Measurements from ENCODE around the gene RBMS1.

RBMS1 gene

GRCh38 chr2:160345071-160345764, 148.4 kb downstream of the RBMS1 start:
- no peak overlapping the region for H3K4me3 Mint-ChIP-seq

GRCh38 chr2:160343404-160343803, 150.2 kb downstream of the RBMS1 start:
- H3K36me3 Mint-ChIP-seq = peaks cover 7% of the 10 kb centered on the region
- peaks cover 15% of the 10 kb centered on the region for H3K4me1 Mint-ChIP-seq
- H3K27me3 Mint-ChIP-seq = no peaks in the 10 kb centered on the region

More at GRCh38 chr2:160345071-160345764, 148.4 kb downstream of the RBMS1 start:
- ATAC-seq (ENCODE audit: low read depth) = no peak
- no peaks in the 10 kb centered on the region for H3K9me3 Mint-ChIP-seq
- H3K27me3 Mint-ChIP-seq = no peaks in the 10 kb centered on the region
- peaks cover 17% of the 10 kb centered on the region for H3K36me3 Mint-ChIP-seq
- DNase-seq (ENCODE audit: low spot score in 2 of 2) = no peak
- peak overlapping the region; percentile 58 for H3K27ac Mint-ChIP-seq
- H3K4me1 Mint-ChIP-seq = peaks cover 15% of the 10 kb centered on the region

GRCh38 chr2:160339726-160340125, 153.9 kb downstream of the RBMS1 start:
- ATAC-seq (ENCODE audit: low read depth) = no peak
- Mint-ChIP-seq H3K36me3 (peaks cover 3% of the 10 kb centered on the region), H3K27me3 (no peaks in the 10 kb centered on the region), H3K27ac (no peak overlapping the region), H3K9me3 (no peaks in the 10 kb centered on the region), H3K4me1 (peaks cover 18% of the 10 kb centered on the region), H3K4me3 (no peak overlapping the region)
- DNase-seq (ENCODE audit: low spot score in 2 of 2) = no peak

More at GRCh38 chr2:160343404-160343803, 150.2 kb downstream of the RBMS1 start:
- H3K27ac Mint-ChIP-seq = no peak overlapping the region
- no peak for DNase-seq (ENCODE audit: low spot score in 2 of 2)
- no peak overlapping the region for H3K4me3 Mint-ChIP-seq
- H3K9me3 Mint-ChIP-seq = no peaks in the 10 kb centered on the region
- ATAC-seq (ENCODE audit: low read depth) = no peak

GRCh38 chr2:160338901-160339685, 154.5 kb downstream of the RBMS1 start:
- no peaks in the 10 kb centered on the region for H3K27me3 Mint-ChIP-seq
- H3K4me3 Mint-ChIP-seq = no peak overlapping the region
- no peaks in the 10 kb centered on the region for H3K9me3 Mint-ChIP-seq
- DNase-seq (ENCODE audit: low spot score in 2 of 2) = no peak
- ATAC-seq (ENCODE audit: low read depth) = no peak
- peaks cover 22% of the 10 kb centered on the region for H3K4me1 Mint-ChIP-seq
- H3K27ac Mint-ChIP-seq = no peak overlapping the region
- peaks cover 3% of the 10 kb centered on the region for H3K36me3 Mint-ChIP-seq

DNA sequence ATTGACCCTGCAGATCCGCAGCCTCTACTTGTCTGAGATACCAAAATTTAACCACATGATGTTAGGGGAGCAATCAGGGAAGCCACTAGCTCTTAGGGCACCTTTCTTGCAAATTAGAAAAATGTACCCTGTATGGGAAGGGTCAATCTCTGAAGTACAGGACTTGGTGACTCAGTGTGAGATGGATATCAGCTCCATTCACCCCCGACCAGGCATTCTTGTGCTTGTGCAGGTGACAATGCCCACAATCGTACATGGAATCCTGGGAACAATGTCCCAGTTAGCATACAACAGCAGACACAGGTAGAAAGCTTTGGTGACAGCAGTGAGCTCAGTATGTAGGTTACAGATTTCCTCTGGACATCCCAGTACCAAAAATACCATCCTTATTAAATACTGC, 155.9 kb downstream of the RBMS1 start:
- H3K36me3 Mint-ChIP-seq = peaks cover under 1% of the 10 kb centered on the region

DNA sequence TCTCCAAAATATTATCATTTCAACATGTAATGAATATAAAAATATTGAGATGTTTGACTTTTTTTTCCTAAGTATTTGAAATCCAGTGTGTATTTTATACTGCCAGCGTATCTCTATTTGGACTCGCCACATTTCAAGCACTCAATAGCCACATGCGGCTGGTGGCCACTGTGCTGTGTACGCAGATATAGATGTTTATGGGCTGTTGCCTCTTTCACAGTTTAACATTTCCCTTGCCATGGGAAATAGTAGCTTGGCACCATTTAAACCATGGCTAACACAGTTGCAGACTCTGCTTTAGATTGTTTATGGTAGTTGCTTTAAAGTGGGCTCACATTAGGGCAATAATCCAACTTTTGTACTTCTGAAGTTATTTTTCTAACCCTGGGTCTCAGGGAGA, 157.0 kb downstream of the RBMS1 start:
- H3K9me3 Mint-ChIP-seq = no peaks in the 10 kb centered on the region
- no peaks in the 10 kb centered on the region for H3K36me3 Mint-ChIP-seq
- no peak overlapping the region for H3K27ac Mint-ChIP-seq
- no peak overlapping the region for H3K4me3 Mint-ChIP-seq
- peaks cover 31% of the 10 kb centered on the region for H3K4me1 Mint-ChIP-seq
- no peaks in the 10 kb centered on the region for H3K27me3 Mint-ChIP-seq
- DNase-seq (ENCODE audit: low spot score in 2 of 2) (no peak), ATAC-seq (ENCODE audit: low read depth) (no peak)

More for the DNA sequence above, 155.9 kb downstream of the RBMS1 start:
- no peak overlapping the region for H3K4me3 Mint-ChIP-seq
- no peaks in the 10 kb centered on the region for H3K27me3 Mint-ChIP-seq
- no peak overlapping the region for H3K27ac Mint-ChIP-seq
- DNase-seq (ENCODE audit: low spot score in 2 of 2) (no peak), ATAC-seq (ENCODE audit: low read depth) (no peak)
- H3K4me1 Mint-ChIP-seq = peaks cover 26% of the 10 kb centered on the region
- H3K9me3 Mint-ChIP-seq = no peaks in the 10 kb centered on the region

- H3K36me3 Mint-ChIP-seq = peaks cover 2% of the 10 kb centered on the region
- H3K27me3 Mint-ChIP-seq = no peaks in the 10 kb centered on the region
- no peaks in the 10 kb centered on the region for H3K9me3 Mint-ChIP-seq
- DNase-seq (ENCODE audit: low spot score in 2 of 2) = no peak
- H3K4me1 Mint-ChIP-seq = peaks cover 33% of the 10 kb centered on the region
- no peak overlapping the region for H3K4me3 Mint-ChIP-seq
- no peak overlapping the region for H3K27ac Mint-ChIP-seq
- no peak for ATAC-seq (ENCODE audit: low read depth)
Measured at GRCh38 chr2:160336105-160336504, 157.5 kb downstream of the RBMS1 start.

- H3K4me3 Mint-ChIP-seq = no peak overlapping the region
- H3K27ac Mint-ChIP-seq = no peak overlapping the region
- H3K36me3 Mint-ChIP-seq = peaks cover 5% of the 10 kb centered on the region
- ATAC-seq (ENCODE audit: low read depth) (no peak), DNase-seq (ENCODE audit: low spot score in 2 of 2) (no peak)
- H3K27me3 Mint-ChIP-seq = no peaks in the 10 kb centered on the region
- peaks cover 36% of the 10 kb centered on the region for H3K4me1 Mint-ChIP-seq
- H3K9me3 Mint-ChIP-seq = no peaks in the 10 kb centered on the region
Measured at GRCh38 chr2:160335441-160335840, 158.2 kb downstream of the RBMS1 start.

GRCh38 chr2:160334028-160334741, 159.4 kb downstream of the RBMS1 start:
- no peak for ATAC-seq (ENCODE audit: low read depth)
- no peak for DNase-seq (ENCODE audit: low spot score in 2 of 2)
- H3K36me3 Mint-ChIP-seq = peaks cover 5% of the 10 kb centered on the region
- H3K27ac Mint-ChIP-seq = no peak overlapping the region
- no peaks in the 10 kb centered on the region for H3K9me3 Mint-ChIP-seq
- no peak overlapping the region for H3K4me3 Mint-ChIP-seq
- peaks cover 39% of the 10 kb centered on the region for H3K4me1 Mint-ChIP-seq
- H3K27me3 Mint-ChIP-seq = no peaks in the 10 kb centered on the region

DNA sequence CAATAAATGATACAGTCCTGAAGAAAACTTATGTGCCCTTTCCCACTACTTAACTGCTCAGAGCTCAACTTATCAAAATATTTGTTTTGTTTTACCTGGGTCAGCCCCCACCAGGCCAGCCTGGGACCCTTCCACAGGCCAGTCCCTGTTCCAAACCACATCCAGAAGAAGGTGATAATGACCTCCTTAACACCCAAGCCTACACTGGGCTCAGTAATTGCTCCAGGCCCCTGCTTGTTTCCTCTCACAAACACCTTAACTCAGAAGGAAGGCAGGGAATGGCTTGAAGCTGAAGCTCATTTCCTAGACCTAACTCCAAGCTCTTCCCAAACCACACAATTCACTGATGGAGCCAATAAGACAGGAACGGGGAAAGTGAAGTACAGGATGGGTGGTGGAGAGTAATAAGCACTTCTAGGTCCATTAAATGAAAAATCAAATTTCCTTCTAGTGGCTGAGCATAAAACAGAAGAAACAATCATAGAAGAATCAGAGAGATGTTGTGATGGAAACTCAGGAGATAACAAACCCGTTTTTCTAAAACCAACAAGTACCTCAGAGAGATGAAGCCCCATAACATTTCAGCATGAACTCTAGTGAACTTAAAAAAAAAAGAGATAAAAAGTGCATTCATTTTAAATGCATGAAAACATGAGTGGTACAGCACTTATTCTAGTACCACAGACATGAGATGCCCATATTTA, 160.1 kb downstream of the RBMS1 start:
- ATAC-seq (ENCODE audit: low read depth) (no peak), DNase-seq (ENCODE audit: low spot score in 2 of 2) (no peak)
- H3K4me1 Mint-ChIP-seq = peaks cover 41% of the 10 kb centered on the region
- peaks cover 5% of the 10 kb centered on the region for H3K36me3 Mint-ChIP-seq
- H3K9me3 Mint-ChIP-seq = no peaks in the 10 kb centered on the region
- no peak overlapping the region for H3K27ac Mint-ChIP-seq
- H3K4me3 Mint-ChIP-seq = no peak overlapping the region
- no peaks in the 10 kb centered on the region for H3K27me3 Mint-ChIP-seq

DNA sequence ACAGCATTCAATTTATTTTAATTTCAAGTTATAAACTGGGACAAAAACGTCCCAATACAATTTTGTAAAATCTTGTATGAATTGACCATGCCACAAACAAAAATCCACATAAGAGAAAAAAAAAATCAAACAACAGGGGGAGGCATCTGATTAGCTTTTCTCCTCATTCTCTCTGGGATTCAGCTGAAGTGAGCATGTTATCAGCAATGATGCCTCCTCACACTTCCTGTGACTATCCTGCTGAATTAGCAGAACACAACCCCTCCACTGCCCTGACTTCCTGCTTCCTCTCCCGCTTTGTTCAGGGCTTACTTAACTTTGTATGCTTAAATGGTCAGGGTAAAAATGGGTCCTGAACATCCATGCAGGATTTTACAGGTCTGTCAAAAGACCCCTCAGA, 161.3 kb downstream of the RBMS1 start:
- no peak overlapping the region for H3K27ac Mint-ChIP-seq
- peaks cover 5% of the 10 kb centered on the region for H3K36me3 Mint-ChIP-seq
- H3K4me3 Mint-ChIP-seq = no peak overlapping the region
- H3K4me1 Mint-ChIP-seq = peaks cover 44% of the 10 kb centered on the region
- ATAC-seq (ENCODE audit: low read depth) (no peak), DNase-seq (ENCODE audit: low spot score in 2 of 2) (no peak)
- no peaks in the 10 kb centered on the region for H3K27me3 Mint-ChIP-seq
- H3K9me3 Mint-ChIP-seq = no peaks in the 10 kb centered on the region

GRCh38 chr2:160331258-160332025, 162.2 kb downstream of the RBMS1 start:
- H3K27ac Mint-ChIP-seq = peak overlapping the region; percentile 60
- ATAC-seq (ENCODE audit: low read depth) (no peak), DNase-seq (ENCODE audit: low spot score in 2 of 2) (no peak)
- H3K36me3 Mint-ChIP-seq = peaks cover 5% of the 10 kb centered on the region
- H3K9me3 Mint-ChIP-seq = no peaks in the 10 kb centered on the region
- no peak overlapping the region for H3K4me3 Mint-ChIP-seq
- H3K27me3 Mint-ChIP-seq = no peaks in the 10 kb centered on the region
- H3K4me1 Mint-ChIP-seq = peaks cover 44% of the 10 kb centered on the region

GRCh38 chr2:160328811-160329527, 164.6 kb downstream of the RBMS1 start:
- Mint-ChIP-seq H3K27ac (no peak overlapping the region), H3K4me3 (no peak overlapping the region), H3K9me3 (no peaks in the 10 kb centered on the region), H3K4me1 (peaks cover 38% of the 10 kb centered on the region), H3K36me3 (peaks cover 5% of the 10 kb centered on the region), H3K27me3 (no peaks in the 10 kb centered on the region)
- DNase-seq (ENCODE audit: low spot score in 2 of 2) (no peak), ATAC-seq (ENCODE audit: low read depth) (no peak)

Measured in memory B cell (primary cell).